Measurements from ENCODE around the gene CHMP5.

GRCh38 chr9:33248606-33249005 lies 16.2 kb upstream of the CHMP5 start:
- TF ChIP-seq CTCF (IDR thresholded peaks at IDR 0.05; ENCODE audit: insufficient read depth, low read depth, low read length) = no peak
- no peak for TF ChIP-seq EZH2 (IDR thresholded peaks at IDR 0.05; ENCODE audit: insufficient read depth, low read length)

Measured in astrocyte (in vitro differentiated cells and primary cell).